DMS153 treated with DMSO at 0.1 percent for 48 hours (cell line): ENCODE measurements around the gene SLC9A5.

Source experiments
- DNase-seq: peaks from one replicate; lab custom pipeline; 2025; ENCODE audit not compliant: unreplicated experiment; lab: John Stamatoyannopoulos, UW

Gene SLC9A5

GRCh38 chr16:67280090-67281015 is 31.6 kb downstream of the SLC9A5 start:
- DNase-seq, result no peak

- DNase-seq, result no peak
These were observed 33.0 kb downstream of the SLC9A5 start for GRCh38 chr16:67281536-67282446.

GRCh38 chr16:67282447-67282805 is 33.6 kb downstream of the SLC9A5 start:
- no peak for DNase-seq

GRCh38 chr16:67283039-67283825 is 34.5 kb downstream of the SLC9A5 start:
- DNase-seq, result no peak

GRCh38 chr16:67283826-67284555 is 35.2 kb downstream of the SLC9A5 start:
- DNase-seq, result no peak

- peak; percentile 35 for DNase-seq
These were observed 36.2 kb downstream of the SLC9A5 start for GRCh38 chr16:67284699-67285646.

GRCh38 chr16:67286441-67287235 is 37.9 kb downstream of the SLC9A5 start:
- no peak for DNase-seq

- no peak for DNase-seq
These were observed 39.2 kb downstream of the SLC9A5 start for GRCh38 chr16:67287960-67288359.

- DNase-seq, result no peak
These were observed 42.7 kb downstream of the SLC9A5 start for GRCh38 chr16:67291461-67291860.

- no peak for DNase-seq
These were observed 45.5 kb downstream of the SLC9A5 start for GRCh38 chr16:67294171-67294757.

GRCh38 chr16:67294938-67295361 is 46.2 kb downstream of the SLC9A5 start:
- DNase-seq, result no peak

- no peak for DNase-seq
These were observed 47.6 kb downstream of the SLC9A5 start for GRCh38 chr16:67296420-67296819.

- DNase-seq, result no peak
These were observed 49.5 kb downstream of the SLC9A5 start for GRCh38 chr16:67298277-67298676.

- no peak for DNase-seq
These were observed 50.5 kb downstream of the SLC9A5 start for GRCh38 chr16:67299269-67299668.

GRCh38 chr16:67301080-67301782 is 52.5 kb downstream of the SLC9A5 start:
- DNase-seq, result no peak

GRCh38 chr16:67302076-67302475 is 53.3 kb downstream of the SLC9A5 start:
- DNase-seq, result no peak

GRCh38 chr16:67302970-67303369 is 54.2 kb downstream of the SLC9A5 start:
- no peak for DNase-seq
